ENCODE results near the gene FNDC5.
A peak's percentile ranks its signal among the peaks of the same experiment; 100 is the strongest.

Gene FNDC5

GRCh38 chr1:32863881-32864245 is 6.8 kb downstream of the FNDC5 start:
- no peak for DNase-seq

- DNase-seq: no peak
Measured at GRCh38 chr1:32863218-32863880, 7.4 kb downstream of the FNDC5 start.

- no peak for DNase-seq
Measured at GRCh38 chr1:32861904-32862695, 8.6 kb downstream of the FNDC5 start.

GRCh38 chr1:32860566-32860965 is 10.1 kb downstream of the FNDC5 start:
- DNase-seq: no peak

DNA sequence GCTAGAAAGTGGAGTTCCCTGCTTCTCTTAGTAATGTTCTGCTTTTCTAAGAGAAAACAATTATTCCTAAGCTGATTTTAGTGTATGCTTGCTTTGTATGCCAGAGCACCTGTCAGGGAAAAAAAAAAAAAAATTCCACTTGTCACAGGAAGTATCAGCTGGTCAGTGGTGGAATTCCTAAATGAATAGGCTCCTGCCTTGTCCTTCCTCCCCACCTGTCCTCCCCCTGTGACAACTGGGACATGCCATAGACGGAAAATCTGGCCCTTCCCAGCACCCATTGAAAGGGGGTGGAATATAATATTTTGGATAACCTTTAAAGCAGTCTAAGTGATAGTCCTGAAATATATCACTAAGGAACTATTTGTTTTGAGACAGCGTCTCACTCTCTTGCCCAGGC is 10.8 kb downstream of the FNDC5 start:
- DNase-seq: no peak

GRCh38 chr1:32858791-32859190 is 11.9 kb downstream of the FNDC5 start:
- DNase-seq: no peak

GRCh38 chr1:32858136-32858535 is 12.6 kb downstream of the FNDC5 start:
- no peak for DNase-seq

DNA sequence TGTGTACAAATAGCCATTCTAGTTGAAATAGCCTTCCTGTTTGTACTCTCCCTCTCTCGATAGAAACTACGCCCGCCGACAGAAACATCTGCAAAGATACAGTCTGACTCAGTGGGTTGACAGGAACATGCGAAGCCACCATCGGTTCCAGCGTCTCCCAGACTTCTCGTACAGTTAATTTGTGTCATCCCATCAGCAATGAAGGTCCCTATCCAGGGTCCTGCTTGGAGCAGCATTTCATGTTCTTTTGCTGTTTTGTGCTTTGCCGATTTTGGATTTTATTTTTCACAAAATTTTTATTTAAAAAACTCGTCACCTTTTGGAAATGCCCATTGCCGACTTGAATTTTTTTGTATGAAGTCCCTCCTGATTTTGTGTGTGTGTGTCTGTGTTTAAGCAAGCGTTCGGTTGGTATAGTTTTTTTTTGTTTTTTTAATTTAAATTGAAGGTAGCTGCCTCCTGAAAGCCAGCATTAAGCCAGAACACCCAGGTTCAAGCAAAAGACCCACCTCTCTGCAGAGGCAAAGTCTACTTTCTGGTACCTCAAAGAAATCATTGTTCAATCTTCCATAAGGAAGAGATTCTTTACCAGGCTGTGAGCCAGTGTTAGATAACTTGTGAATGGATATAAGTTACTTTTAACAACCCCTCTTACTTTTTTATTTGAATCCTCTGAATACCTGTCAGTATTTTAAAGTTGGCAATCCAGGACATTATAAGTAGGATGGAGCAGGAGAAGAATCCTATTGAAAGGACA is 14.7 kb downstream of the FNDC5 start:
- DNase-seq: no peak

DNA sequence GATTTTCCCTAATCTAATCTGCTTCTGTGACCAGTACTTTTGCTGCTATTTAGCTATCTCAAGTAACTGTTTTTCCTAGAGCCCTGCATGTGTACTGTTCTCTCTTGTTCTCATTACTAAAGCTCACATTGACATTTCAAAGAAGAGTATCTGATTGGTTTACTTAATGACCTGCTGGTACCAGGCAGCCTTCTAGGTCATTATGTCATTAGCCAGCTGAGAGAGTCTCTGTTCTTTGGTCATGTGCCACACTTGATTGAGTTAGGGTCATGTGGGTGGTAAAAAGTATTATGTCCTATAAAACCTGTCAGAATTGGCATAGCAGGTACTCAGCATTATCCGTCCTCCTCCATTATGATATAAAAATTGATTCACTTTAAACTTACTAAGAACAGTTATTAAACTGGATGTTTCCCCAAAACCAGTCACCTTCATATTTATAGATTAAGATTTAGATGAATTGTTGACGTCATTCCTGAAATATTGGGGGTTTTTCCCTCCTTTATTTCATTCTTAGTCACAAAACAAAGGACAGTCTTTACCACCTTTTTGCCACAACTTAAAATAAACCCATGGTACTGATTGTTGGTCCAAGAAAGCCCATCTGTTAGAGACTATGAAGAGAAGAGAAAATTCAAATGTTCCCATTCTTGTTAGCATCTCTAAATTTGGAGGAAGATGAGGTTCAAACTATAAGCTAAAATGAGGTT is 22.2 kb downstream of the FNDC5 start:
- no peak for DNase-seq

DNA sequence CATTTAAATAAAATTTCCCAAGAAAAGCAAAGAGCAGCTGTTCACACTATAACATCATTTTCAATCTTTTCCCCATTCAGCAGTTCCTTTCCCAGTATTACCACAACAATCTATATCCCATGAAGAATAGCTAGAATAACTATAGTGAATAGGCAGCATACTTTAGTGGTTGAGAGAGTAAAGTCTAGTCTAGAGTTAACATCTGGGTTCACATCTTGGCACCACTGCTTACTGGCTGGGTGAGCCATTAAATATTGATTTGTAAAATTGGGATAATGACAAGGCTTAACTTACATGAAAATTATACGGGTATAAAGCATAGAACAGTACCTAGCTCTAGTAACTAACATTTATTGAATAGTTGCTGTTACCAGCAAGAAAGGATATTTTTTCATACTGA is 38.8 kb downstream of the FNDC5 start:
- DNase-seq: no peak

DNA sequence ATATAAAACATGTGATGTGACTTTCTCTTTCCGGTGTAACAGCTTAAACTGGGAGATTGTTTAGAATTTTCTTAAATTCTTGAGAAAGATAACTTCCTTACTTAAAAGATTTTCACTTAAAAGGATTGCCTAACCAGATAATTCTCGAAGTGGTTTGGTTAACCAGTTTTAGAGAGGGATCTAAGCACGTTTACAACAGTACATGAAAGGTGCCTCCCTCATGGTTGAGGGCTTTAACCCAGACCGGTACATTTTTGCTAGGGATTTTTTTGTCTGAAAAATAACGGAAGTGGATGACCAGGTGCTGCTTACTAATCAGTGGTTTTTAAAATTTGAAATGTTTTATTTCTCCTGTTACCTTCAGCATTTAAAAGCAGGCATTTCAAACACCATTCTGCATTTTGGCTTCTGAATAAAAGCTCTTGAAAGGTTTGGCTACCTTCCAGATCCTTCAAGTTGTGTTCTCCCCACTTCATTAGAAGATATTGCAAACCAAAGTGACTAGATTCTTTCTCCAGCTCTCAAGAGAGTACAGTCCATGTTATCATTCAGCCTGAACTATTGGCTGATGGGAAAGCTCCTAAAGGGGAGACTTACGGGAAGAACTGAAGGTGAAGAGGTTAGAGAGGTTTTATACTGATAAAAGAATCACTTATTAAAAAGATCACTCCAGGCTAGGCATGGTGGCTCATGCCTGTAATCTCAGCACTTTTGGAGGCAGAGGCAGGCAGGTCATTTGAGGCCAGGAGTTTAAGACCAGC is 40.4 kb downstream of the FNDC5 start:
- DNase-seq: no peak

DNA sequence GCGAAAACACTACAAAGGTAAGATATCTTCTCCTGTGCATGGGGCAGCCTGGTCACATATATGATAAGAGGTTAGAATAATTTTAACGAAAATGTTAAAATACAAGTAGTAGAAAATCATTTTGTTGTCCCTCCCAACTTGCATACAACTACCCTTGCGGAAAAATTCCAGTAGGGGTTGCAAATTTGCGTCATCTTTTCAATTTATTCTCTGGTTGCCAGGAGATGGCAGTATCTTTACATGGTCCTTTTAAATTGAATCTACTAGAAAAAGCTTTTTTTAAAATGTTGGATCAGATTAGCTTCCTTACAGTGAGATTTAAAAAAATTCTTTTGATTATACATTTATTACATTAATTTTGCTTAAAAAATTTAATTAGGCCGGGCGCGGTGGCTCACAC is 42.4 kb downstream of the FNDC5 start:
- DNase-seq: no peak

DNA sequence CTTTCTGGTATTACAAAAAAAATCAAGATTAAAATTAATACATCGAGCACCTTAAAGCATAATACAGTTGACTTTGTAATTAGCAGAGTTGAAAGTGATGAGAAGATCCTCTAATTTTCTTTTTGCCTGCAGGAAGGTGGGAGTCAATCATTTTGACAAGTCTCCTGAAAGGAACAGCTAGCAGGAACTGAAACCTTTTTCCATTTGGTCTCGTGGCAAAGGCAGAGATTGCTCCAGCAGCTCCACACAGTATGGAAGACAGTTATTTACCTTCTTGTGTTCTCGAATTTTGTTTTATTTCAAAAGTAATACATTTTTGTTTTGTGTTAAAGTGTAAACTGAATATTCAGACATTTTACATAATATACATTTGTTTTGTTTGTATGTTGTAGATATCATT is 45.5 kb downstream of the FNDC5 start:
- DNase-seq: no peak

DNA sequence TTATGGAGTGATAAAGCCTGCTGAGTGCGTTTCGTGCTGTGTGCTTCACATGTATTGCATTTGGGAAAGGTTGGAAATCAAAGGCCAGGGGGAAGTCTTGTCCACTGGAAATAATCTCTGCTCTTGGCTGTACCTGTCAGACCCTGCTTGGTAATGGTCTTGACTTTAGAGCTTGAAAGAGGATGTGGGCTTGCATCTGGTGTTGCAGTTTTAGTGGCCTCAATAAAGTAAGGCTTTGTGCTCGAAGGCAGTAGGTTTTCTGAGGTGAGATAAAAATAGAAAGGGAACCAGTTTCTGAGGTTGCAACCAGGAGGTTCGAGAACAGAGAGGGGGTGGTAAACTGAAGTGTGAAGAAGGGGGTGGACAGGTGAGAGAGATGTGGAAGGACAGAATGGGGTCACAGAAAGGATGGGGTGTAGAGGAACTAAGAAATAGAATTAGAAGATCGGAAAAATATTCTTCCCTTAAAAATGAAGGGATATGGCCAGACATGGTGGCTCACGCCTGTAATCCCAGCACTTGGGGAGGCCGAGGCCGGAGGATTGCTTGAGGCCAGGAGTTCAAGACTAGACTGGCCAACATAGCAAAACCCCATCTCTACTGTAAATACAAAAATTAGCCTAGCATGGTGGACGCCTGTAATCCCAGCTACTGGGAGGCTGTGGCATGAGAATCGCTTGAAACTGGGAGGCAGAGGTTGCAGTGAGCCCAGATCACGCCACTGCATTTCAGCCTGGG is 51.7 kb downstream of the FNDC5 start:
- no peak for DNase-seq

- DNase-seq: no peak
Measured at GRCh38 chr1:32817815-32818786, 52.6 kb downstream of the FNDC5 start.

- peak; percentile 98 for DNase-seq
Measured at GRCh38 chr1:32817159-32817814, 53.4 kb downstream of the FNDC5 start, which contains the start of the genes S100PBP and YARS1. TSS of gene S100PBP (plus strand) at chr1:32817653. CDS start at chr1:32826100, 8,447 bp downstream. TSS of gene YARS1 (minus strand) at chr1:32817358. CDS start at chr1:32817244, 114 bp downstream.

- no peak for DNase-seq
Measured at GRCh38 chr1:32816676-32817158, 54.0 kb downstream of the FNDC5 start.

GRCh38 chr1:32813941-32814739 is 56.6 kb downstream of the FNDC5 start:
- DNase-seq: no peak

Measured in CD4-positive, alpha-beta T cell treated with Interferon gamma for 1 hour (primary cell).